D721Med (cell line): ENCODE results near the gene RFX1.

ENCODE experiments used
- DNase-seq: peaks from one replicate; pipeline ENCODE4 v3.0.0; 2011; ENCODE audit warnings: low spot score; ENCODE audit not compliant: insufficient read length
- FAIRE-seq: peaks from 2 replicates; lab custom pipeline; 2011; peaks lifted over from hg19 to GRCh38; lab: Jason Lieb, UNC
- CTCF ChIP-seq: IDR thresholded peaks from 2 replicates; pipeline ENCODE4 v1.5.1; 2012; ENCODE audit warnings: mild to moderate bottlenecking, control low read depth; ENCODE audit not compliant: insufficient read depth; ENCODE audit errors: missing control alignments

RFX1 gene

GRCh38 chr19:13998426-13998825 lies 7.7 kb downstream of the RFX1 start:
- no peak for DNase-seq
- TF ChIP-seq CTCF = no peak
- no peak for FAIRE-seq

GRCh38 chr19:13997631-13997962 lies 8.5 kb downstream of the RFX1 start:
- DNase-seq (no peak), FAIRE-seq (no peak)

GRCh38 chr19:13996928-13997630 lies 9.0 kb downstream of the RFX1 start:
- no peak for DNase-seq
- no peak for TF ChIP-seq CTCF

More at GRCh38 chr19:13997631-13997962, 8.5 kb downstream of the RFX1 start:
- no peak for TF ChIP-seq CTCF

GRCh38 chr19:13995878-13996765 lies 10.0 kb downstream of the RFX1 start:
- no peak for FAIRE-seq
- TF ChIP-seq CTCF = no peak
- DNase-seq = no peak

More at GRCh38 chr19:13996928-13997630, 9.0 kb downstream of the RFX1 start:
- no peak for FAIRE-seq

GRCh38 chr19:13995017-13995728 lies 10.9 kb downstream of the RFX1 start:
- DNase-seq (no peak), FAIRE-seq (no peak)

GRCh38 chr19:13993590-13994300 lies 12.4 kb downstream of the RFX1 start:
- DNase-seq = no peak
- no peak for TF ChIP-seq CTCF
- FAIRE-seq = no peak

More at GRCh38 chr19:13995017-13995728, 10.9 kb downstream of the RFX1 start:
- no peak for TF ChIP-seq CTCF
